GM18519 (cell line): ENCODE results near the gene SCGB3A2.

Experiments used
- ATAC-seq: cut with Tn5 transposase; IDR thresholded peaks from one replicate; pipeline ENCODE4 v1.9.1; 2021; ENCODE audit warnings: mild to moderate bottlenecking, moderate library complexity; ENCODE audit not compliant: unreplicated experiment, low FRiP score

SCGB3A2 gene

GRCh38 chr5:147901599-147902039 is 23.1 kb downstream of the SCGB3A2 start:
- no peak for ATAC-seq

- no peak for ATAC-seq
These were observed 24.2 kb downstream of the SCGB3A2 start for GRCh38 chr5:147902609-147903115.

- ATAC-seq: no peak
These were observed 25.6 kb downstream of the SCGB3A2 start for GRCh38 chr5:147904110-147904509.

GRCh38 chr5:147906326-147907095 is 28.0 kb downstream of the SCGB3A2 start, which contains the start of gene C5orf46:
Gene C5orf46 (minus strand): TSS chr5:147906538. CDS start chr5:147906501, 37 bp downstream.
- ATAC-seq: no peak

GRCh38 chr5:147911427-147911826 is 32.9 kb downstream of the SCGB3A2 start:
- ATAC-seq: no peak

- ATAC-seq: no peak
These were observed 33.5 kb downstream of the SCGB3A2 start for GRCh38 chr5:147912011-147912410.

- ATAC-seq: no peak
These were observed 35.3 kb downstream of the SCGB3A2 start for GRCh38 chr5:147913786-147914185.

GRCh38 chr5:147918101-147918685 is 39.7 kb downstream of the SCGB3A2 start:
- no peak for ATAC-seq

- ATAC-seq: no peak
These were observed 40.4 kb downstream of the SCGB3A2 start for GRCh38 chr5:147918899-147919298.

- ATAC-seq: no peak
These were observed 42.0 kb downstream of the SCGB3A2 start for GRCh38 chr5:147920420-147921030.

GRCh38 chr5:147921136-147921535 is 42.6 kb downstream of the SCGB3A2 start:
- no peak for ATAC-seq

GRCh38 chr5:147925020-147925419 is 46.5 kb downstream of the SCGB3A2 start:
- ATAC-seq: no peak

- no peak for ATAC-seq
These were observed 49.4 kb downstream of the SCGB3A2 start for GRCh38 chr5:147927901-147928300.

- ATAC-seq: peak; percentile 93
These were observed 52.3 kb downstream of the SCGB3A2 start for GRCh38 chr5:147930769-147931168.
